GM21786 (cell line): ENCODE results near the gene RFTN2.
"Not testable (repeated sequence)": the region's sequence is repeated elsewhere in the genome, so short reads cannot be mapped to it uniquely, and the experiment has no call there.

Experiments used
- ATAC-seq: cut with Tn5 transposase; IDR thresholded peaks from one replicate; pipeline ENCODE4 v1.9.1; 2021; ENCODE audit not compliant: unreplicated experiment

Gene RFTN2

GRCh38 chr2:197555467-197555866, 119.9 kb downstream of the RFTN2 start:
- no peak for ATAC-seq

GRCh38 chr2:197551260-197551659, 124.1 kb downstream of the RFTN2 start:
- ATAC-seq, result not testable (repeated sequence)

GRCh38 chr2:197548582-197548981, 126.8 kb downstream of the RFTN2 start:
- ATAC-seq, result no peak

- ATAC-seq, result no peak
Observed at GRCh38 chr2:197547163-197547900, 128.1 kb downstream of the RFTN2 start.

GRCh38 chr2:197543206-197543605, 132.2 kb downstream of the RFTN2 start:
- ATAC-seq, result no peak

GRCh38 chr2:197539734-197540133, 135.7 kb downstream of the RFTN2 start:
- ATAC-seq, result no peak

GRCh38 chr2:197538412-197538811, 137.0 kb downstream of the RFTN2 start:
- no peak for ATAC-seq
